SK-N-SH treated with all-trans-retinoic acid at 6 μM for 48 hours (cell line): ENCODE results near the gene OSBPL2.

Experiments used
- BACH2 ChIP-seq: fragments of 250-450 bp; sonication (Bioruptor Pico); IDR thresholded peaks from 2 replicates; pipeline ENCODE4 v1.9.0; 2021; ENCODE audit warnings: mild to moderate bottlenecking, borderline replicate concordance
- CREB5 ChIP-seq: fragments of 250-450 bp; sonication (Bioruptor Pico); IDR thresholded peaks from 2 replicates; pipeline ENCODE4 v1.5.1; 2020; ENCODE audit warnings: low read depth, mild to moderate bottlenecking, moderate library complexity
- CSDC2 ChIP-seq: fragments of 250-450 bp; sonication (Bioruptor Pico); IDR thresholded peaks from 2 replicates; pipeline ENCODE4 v1.5.0; 2020; ENCODE audit warnings: mild to moderate bottlenecking, moderate library complexity
- GLIS3 ChIP-seq: fragments of 250-450 bp; sonication (Bioruptor Pico); IDR thresholded peaks from 2 replicates; pipeline ENCODE4 v1.5.0; 2020; ENCODE audit warnings: mild to moderate bottlenecking, moderate library complexity
- POU6F1 ChIP-seq: fragments of 250-450 bp; sonication (Bioruptor Pico); IDR thresholded peaks from 2 replicates; pipeline ENCODE4 v1.8.0; 2021; ENCODE audit warnings: low read depth, mild to moderate bottlenecking, moderate library complexity, borderline replicate concordance
- RARB ChIP-seq: fragments of 250-450 bp; sonication (Bioruptor Pico); IDR thresholded peaks from 2 replicates; pipeline ENCODE4 v1.8.0; 2021; ENCODE audit warnings: mild to moderate bottlenecking, moderate library complexity
- TCF4 ChIP-seq: fragments of 250-450 bp; sonication (Bioruptor Pico); IDR thresholded peaks from 2 replicates; pipeline ENCODE4 v1.8.0; 2021; ENCODE audit warnings: mild to moderate bottlenecking, moderate library complexity, borderline replicate concordance
- TOX ChIP-seq: fragments of 250-450 bp; sonication (Bioruptor Pico); IDR thresholded peaks from 2 replicates; pipeline ENCODE4 v1.8.0; 2021; ENCODE audit warnings: mild to moderate bottlenecking, moderate library complexity, borderline replicate concordance
- TSHZ2 ChIP-seq: fragments of 250-450 bp; sonication (Bioruptor Pico); IDR thresholded peaks from 2 replicates; pipeline ENCODE4 v1.5.0; 2020; ENCODE audit warnings: mild to moderate bottlenecking, moderate library complexity
- ZFP3 ChIP-seq: fragments of 250-450 bp; sonication (Bioruptor Pico); IDR thresholded peaks from 2 replicates; pipeline ENCODE4 v1.5.0; 2020; ENCODE audit warnings: mild to moderate bottlenecking, moderate library complexity
- ZFP30 ChIP-seq: fragments of 450-650 bp; formaldehyde crosslinking; IDR thresholded peaks from 2 replicates; pipeline ENCODE4 v1.5.0; 2022; ENCODE audit warnings: mild to moderate bottlenecking, moderate library complexity

GRCh38 chr20:62280303-62280702, 42.0 kb downstream of the OSBPL2 start:
- TF ChIP-seq ZFP30 (CRISPR knock-in tag) (no peak), CREB5 (CRISPR knock-in tag) (no peak), BACH2 (CRISPR knock-in tag) (no peak), TCF4 (no peak), POU6F1 (CRISPR knock-in tag) (no peak), GLIS3 (CRISPR knock-in tag) (no peak), ZFP3 (CRISPR knock-in tag) (no peak), TSHZ2 (CRISPR knock-in tag) (no peak), RARB (CRISPR knock-in tag) (no peak), CSDC2 (CRISPR knock-in tag) (no peak), TOX (CRISPR knock-in tag) (no peak)
